Measurements from ENCODE around the gene MRPL34.

- TF ChIP-seq CTCF (IDR thresholded peaks at IDR 0.05) = no peak
- no peak for TF ChIP-seq ZFX (IDR thresholded peaks at IDR 0.05; ENCODE audit: borderline replicate concordance)
These were observed 20.9 kb downstream of the MRPL34 start for GRCh38 chr19:17326595-17326966.

All from 22Rv1 (cell line).